HG03521 (cell line): Measurements from ENCODE around the gene CACNA1B.
"Not testable (repeated sequence)": the region's sequence is repeated elsewhere in the genome, so short reads cannot be mapped to it uniquely, and the experiment has no call there.

Source experiments
- ATAC-seq: cut with Tn5 transposase; IDR thresholded peaks from one replicate; pipeline ENCODE4 v1.9.1; 2021; ENCODE audit warnings: mild to moderate bottlenecking, moderate library complexity; ENCODE audit not compliant: unreplicated experiment

Gene CACNA1B

DNA sequence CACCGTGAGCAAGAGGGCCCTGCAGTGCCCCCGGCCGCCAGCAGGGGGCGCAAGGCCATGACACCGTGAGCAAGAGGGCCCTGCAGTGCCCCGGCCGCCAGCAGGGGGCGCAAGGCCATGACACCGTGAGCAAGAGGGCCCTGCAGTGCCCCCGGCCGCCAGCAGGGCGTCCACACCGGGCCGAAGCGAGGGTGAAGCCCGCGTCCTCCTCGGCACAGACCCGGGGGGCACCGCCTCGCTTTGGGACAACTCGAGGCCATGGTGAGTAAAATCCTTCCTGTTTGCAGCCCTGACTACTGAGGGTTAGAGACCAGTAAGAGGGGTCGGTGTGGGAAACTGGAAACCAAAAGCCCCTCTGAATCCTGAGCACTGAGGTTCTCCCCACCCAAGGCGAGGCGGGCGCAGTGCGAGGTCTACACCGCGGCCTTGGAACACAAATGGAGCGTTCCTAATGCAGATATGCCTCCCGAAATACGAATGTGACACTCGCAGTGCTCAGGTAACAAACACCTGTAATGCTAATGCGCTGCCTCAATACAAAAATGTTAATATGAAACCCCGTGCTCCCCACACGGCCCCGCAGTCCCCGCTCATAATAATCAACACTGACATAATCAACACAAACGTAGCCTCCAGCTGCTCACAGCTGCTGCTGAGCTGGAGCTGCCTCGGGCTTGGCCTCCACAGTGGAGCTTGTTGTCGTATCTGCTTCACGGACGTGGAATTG is 249.4 kb downstream of the CACNA1B start:
- not testable (repeated sequence) for ATAC-seq

DNA sequence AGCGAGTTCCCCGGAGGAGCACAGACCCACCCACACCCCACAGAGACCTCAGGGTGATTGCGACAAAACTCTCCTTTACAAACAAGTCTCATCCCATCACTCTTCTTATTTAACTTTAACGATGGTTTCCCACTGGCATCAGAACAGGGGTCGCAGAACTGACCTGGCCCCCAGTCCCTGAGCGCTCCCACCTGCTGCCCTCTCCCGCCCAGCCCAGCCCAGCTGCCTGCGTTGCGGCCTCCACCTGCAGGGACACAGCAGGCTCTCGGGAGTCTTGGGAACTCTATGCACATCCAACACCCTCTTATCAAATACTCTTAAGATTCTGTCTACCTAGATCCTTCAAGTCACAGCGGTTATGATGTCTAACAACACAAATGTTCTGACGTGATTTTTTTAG is 250.4 kb downstream of the CACNA1B start:
- ATAC-seq: not testable (repeated sequence)

DNA sequence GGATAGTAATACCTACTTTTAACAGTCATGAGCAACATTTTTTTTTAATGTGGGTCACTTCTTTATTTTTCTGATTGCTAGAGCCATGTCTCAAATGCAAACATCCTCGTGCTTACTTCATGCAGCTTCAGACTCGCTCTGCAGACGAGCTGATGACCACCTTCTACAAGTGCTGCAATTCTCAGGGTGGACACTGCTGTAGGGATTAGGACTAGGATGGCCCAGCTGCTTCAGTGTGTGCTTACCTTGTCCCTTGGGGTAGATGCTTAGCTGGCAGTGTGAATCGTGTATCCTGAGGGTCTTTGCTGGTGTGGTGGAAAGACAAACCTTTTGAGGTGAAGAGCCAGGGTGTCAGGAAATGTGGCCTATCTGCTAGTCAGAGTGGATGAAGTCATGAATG is 251.7 kb downstream of the CACNA1B start:
- not testable (repeated sequence) for ATAC-seq

DNA sequence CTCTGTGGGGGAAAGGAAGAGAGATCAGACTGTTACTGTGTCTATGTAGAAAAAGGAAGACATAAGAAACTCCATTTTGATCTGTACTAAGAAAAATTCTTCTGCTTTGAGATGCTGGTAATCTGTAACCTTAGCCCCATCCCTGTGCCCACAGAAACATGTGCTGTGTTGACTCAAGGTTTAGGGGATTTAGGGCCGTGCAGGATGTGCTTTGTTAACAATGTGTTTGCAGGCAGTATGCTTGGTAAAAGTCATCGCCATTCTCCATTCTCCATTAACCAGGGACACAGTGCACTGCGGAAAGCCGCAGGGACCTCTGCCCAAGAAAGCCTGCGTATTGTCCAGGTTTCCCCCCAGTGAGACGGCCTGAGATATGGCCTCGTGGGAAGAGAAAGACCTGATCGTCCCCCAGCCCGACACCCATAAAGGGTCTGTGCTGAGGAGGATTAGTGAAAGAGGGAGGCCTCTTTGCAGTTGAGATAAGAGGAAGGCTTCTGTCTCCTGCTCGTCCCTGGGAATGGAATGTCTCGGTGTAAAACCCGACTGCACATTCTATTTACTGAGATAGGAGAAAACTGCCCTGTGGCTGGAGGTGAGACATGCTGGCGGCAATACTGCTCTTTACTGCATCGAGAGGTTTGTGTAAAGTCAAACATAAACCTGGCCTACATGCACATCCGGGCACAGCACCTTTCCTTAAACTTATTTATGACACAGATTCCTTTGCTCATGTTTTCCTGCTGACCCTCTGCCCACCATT is 255.5 kb downstream of the CACNA1B start:
- ATAC-seq: not testable (repeated sequence)

DNA sequence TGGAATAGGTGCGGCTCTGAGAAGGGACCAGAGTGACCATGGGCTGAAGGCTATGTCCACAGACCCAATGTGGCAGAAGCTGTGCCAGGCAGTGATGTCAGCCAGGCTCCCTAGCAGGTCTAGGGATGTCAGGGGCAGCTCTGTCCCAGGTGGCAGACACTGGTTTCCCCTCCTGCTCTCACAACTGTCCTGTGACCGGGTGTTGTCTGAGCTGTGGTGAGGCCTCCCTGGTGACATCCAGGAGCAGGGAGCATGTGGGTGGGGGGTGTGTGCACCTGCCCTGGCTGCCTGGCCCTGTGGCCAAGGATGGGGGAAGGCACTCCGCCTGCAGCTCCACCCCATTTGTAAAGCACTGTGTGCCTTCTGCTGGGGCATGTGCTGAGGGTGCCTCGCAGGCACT is 257.0 kb downstream of the CACNA1B start:
- ATAC-seq: not testable (repeated sequence)

DNA sequence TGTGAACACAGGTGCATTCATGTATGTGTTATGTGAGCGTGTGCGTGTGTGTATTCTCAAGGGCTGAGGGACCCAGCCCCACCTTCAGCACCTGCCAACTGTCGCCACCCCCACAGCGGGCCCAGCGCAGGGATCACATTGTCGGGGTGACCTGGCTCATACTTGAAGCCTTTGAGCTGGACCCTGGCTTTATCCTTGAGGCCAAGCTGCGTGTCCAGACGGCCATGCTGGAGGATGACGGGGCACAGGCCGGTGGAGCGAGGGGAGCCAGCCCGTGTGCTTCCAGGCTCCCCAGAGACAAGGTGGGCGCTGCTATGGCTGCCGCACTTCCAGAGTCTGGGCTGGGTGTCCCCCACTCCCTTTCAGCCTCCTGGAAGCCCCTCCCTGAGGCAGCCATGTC is 261.5 kb downstream of the CACNA1B start:
- ATAC-seq: not testable (repeated sequence)

DNA sequence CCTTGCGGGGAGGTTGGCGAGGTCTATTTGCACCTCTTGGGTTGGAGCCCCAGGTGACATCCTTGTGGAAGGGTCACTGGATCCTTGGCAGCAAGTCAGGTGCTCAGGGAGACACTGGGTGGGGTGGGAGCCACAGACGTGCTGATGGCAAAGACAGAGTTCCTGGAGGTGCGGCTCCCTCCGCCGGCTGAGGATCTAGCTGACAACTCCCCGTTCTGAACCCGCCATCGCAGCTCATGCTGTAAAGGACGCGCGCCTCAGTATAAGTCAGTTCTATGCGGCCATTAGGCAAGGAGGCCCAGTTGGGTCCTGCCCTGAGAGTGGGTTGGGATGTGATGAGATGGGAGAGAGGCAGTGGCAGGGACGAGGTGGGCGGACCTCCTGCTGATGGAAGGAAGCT is 263.4 kb downstream of the CACNA1B start:
- not testable (repeated sequence) for ATAC-seq

DNA sequence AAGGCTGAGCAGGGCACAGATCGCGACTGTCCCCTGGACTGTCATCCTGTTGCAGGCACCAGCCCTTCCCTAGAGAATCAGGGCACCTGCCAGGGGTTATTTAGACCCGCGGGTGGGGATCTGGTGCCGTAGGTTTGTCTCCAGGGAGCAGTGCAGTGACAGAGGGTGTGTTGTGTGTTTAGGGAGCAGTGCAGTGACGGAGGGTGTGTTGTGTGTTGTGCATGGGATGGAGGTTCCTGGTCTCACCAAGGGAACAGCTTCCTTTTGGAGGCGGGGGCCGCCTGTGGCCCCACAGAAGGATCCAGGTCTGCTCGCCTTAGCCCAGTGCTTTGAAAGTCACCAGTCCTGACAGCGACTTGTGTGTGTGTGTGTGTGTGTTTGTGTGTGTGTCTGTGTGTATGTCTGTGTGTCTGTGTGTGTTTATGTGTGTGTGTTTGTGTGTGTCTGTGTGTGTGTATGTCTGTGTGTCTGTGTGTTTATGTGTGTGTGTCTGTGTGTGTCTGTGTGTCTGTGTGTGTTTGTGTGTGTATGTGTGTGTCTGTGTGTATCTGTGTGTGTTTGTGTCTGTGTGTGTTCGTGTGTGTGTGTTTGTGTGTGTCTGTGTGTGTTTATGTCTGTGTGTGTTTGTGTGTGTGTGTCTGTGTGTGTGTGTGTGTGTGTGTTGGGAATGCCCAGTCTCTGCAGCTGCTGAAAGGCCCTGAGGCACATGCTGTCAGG is 265.1 kb downstream of the CACNA1B start:
- ATAC-seq: not testable (repeated sequence)

DNA sequence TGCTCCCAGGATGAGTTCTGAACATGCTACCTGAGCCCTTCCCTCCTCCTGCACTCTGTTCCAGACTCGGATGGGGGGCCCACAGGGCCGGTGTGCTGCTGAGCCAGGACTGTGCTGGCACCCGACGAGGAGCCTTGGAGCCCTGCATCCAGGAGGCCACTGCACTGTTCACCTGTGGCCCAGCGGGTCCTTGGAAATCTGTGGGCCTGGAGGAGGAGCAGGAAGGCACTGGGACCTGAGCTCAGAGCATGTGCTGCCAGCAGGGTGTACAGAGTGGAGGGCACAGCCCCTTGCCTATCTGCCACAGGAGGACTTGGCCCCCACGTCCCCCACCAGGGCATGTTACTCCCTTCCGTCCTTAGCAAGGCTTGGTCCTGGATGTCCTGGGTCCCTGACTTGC is 265.9 kb downstream of the CACNA1B start:
- not testable (repeated sequence) for ATAC-seq

DNA sequence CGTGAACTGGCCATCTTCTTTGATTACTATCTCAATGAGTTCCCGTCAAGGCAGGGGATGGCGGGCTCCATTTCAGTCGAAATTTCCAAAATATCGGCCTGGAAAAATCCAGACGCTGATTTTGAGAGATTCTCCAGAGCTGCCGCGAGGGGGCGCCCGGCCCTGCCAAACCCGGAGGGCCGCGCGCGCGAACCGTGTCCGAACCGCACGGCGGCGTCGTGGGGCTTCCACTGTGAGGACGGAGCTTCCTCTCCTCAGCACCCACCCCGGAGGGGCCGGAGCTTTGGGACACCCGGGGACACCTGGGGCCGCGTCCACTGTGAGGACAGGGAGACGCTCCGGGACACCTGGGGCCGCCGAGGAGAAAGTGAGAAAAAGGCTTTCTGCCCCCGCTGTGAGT is 270.0 kb downstream of the CACNA1B start:
- ATAC-seq: not testable (repeated sequence)

DNA sequence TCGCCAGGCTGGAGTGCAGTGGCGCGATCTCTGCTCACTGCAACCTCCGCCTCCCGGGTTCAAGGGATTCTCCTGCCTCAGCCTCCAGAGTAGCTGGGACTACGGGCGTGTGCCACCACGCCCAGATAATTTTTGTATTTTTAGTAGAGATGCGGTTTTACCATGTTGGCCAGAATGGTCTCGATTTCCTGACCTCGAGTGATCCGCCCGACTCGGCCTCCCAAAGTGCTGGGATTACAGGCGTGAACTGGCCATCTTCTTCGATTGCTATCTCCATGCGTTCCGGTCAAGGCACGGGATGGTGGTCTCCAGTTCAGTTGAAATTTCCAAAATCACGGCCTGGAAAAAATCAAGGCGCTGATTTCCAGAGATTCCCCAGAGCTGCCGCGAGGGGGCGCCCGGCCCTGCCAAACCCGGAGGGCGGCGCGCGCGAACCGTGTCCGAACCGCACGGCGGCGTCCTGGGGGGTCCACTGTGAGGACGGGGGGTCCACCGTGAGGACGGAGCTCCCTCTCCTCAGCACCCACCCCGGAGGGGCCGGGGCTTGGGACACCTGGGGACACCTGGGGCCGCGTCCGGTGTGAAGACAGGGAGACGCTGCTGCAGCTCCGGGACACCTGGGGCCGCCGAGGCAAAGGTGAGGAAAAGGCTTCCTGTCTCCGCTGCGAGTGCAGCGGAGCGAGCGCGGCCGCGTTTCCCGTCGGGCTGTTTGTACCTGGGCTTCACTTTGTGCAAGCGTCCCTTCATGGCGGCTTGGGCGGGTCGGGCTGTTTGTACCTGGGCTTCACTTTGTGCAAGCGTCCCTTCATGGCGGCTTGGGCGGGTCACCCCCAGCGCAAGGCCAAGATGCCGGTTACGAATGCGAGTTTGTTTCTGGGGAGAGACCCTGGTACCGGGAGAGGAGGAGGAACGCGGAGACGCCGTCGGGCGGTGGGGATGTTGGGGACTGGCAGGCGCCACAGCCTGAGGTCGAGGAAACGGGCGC is 272.4 kb downstream of the CACNA1B start:
- not testable (repeated sequence) for ATAC-seq

DNA sequence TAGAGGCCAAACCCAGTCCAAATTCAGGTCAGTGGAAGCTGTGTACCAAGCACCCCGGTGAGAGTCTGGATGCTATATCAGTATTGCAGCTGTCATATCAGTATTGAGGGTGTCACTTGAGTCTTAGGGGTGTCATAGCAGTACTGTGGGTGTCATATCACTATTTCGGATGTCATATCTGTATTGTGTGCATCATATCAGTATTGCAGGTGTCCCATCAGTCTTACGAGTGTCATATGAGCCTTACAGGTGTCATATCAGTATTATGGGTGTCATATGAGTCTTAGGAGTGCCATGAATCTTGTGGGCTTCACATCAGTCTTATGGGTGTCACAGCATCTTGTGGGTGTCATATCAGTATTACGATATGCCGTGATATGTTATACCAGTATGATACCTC is 278.2 kb downstream of the CACNA1B start:
- ATAC-seq: not testable (repeated sequence)

DNA sequence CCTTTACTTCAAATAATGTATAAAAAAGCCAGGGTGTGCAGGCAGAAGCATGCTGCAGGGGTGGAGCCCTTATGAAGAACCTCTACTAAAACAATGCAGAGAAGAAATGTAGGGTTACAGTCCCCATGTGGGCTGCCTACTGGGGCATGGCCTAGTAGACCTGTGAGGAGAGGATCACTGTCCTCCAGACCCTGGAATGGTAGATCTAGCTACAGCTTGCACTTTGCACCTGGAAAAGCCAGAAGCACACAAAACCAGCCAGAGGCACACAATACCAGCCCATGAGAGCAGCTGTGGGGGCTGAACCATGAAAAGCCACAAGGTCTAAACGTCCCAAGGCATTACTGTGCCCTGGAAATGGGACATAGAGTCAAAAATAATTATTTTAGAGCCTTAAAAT is 289.2 kb downstream of the CACNA1B start:
- not testable (repeated sequence) for ATAC-seq
